ENCODE data around the gene BBOX1. TPM values are rescaled to one million over a fixed set of nuclear protein-coding genes. Genes with fewer than 3 reads are reported as not detected.

Gene BBOX1
- total RNA-seq, 1 experiment from 2014 or later: not detected

GRCh38 chr11:27046956-27047355 lies 6.3 kb downstream of the BBOX1 start:
- Histone ChIP-seq H3K9ac (ENCODE audit: low read length) (no peak overlapping the region), H3K4me3 (replicated peaks in 1 of 2; ENCODE audit: low read depth in 1 of 2, low read length in 2 of 2) (no peak overlapping the region), H3K36me3 (ENCODE audit: control insufficient read depth in 1 of 2, insufficient read depth in 2 of 2, low read length in 2 of 2) (no peaks in the 10 kb centered on the region), H2AFZ (ENCODE audit: low read depth, low read length, poor library complexity, severe bottlenecking) (no peak overlapping the region), H3K9me2 (ENCODE audit: insufficient read depth) (no peaks in the 10 kb centered on the region), H3K27ac (ENCODE audit: low read depth, low read length) (no peak overlapping the region), H3K4me2 (ENCODE audit: low read length) (no peak overlapping the region), H3K79me2 (ENCODE audit: insufficient read depth, low read length) (no peaks in the 10 kb centered on the region), H3K4me1 (ENCODE audit: control insufficient read depth in 1 of 2, insufficient read depth in 2 of 2, low read length in 2 of 2) (no peaks in the 10 kb centered on the region), H4K20me1 (ENCODE audit: insufficient read depth) (no peaks in the 10 kb centered on the region), H3K27me3 (ENCODE audit: insufficient read depth, low read length) (no peaks in the 10 kb centered on the region), H3K9me3 (ENCODE audit: control insufficient read depth in 1 of 2, insufficient read depth in 1 of 2, low read depth in 1 of 2, low read length in 2 of 2) (0 out of 4 replicates have a peak, but pooled peaks cover 0 to 3% of the 10 kb centered on the region in 2 experiments)
- ChIA-PET POLR2A (no interaction called here), RAD21 (ENCODE audit: low non-redundant PET in 1 of 2, low total read pairs in 2 of 2, uncharacterized antibody in 2 of 2, unreplicated experiment in 2 of 2) (no interaction called here), CTCF (no interaction called here)
- BruUV-seq (replicated peaks): no TSS peak
- DNase-seq (ENCODE audit: low read depth, low spot score): no peak
- intact Hi-C loops (cut with micrococcal nuclease): no loop called here
- TF ChIP-seq SIN3A (IDR thresholded peaks at IDR 0.05; ENCODE audit: low read depth) (no peak), RAD21 (IDR thresholded peaks at IDR 0.05; ENCODE audit: low read depth) (no peak), ELF1 (IDR thresholded peaks at IDR 0.05; ENCODE audit: borderline replicate concordance, low read depth) (no peak), SRF (IDR thresholded peaks at IDR 0.05; ENCODE audit: low read depth) (no peak), CBX3 (IDR thresholded peaks at IDR 0.05; ENCODE audit: low read depth) (no peak), POLR2A (IDR thresholded peaks at IDR 0.05; ENCODE audit: borderline replicate concordance, extremely low read depth, insufficient read depth, insufficient read length) (no peak), EGR1 (IDR thresholded peaks at IDR 0.05; ENCODE audit: low read depth) (no peak), REST (IDR thresholded peaks at IDR 0.05; ENCODE audit: low read depth) (no peak), FOSL1 (IDR thresholded peaks at IDR 0.05; ENCODE audit: low read depth) (no peak), ZFX (IDR thresholded peaks at IDR 0.05) (no peak), YY1 (IDR thresholded peaks at IDR 0.05; ENCODE audit: extremely low read depth, insufficient replicate concordance, low read depth, low read length) (no peak), ZNF274 (IDR thresholded peaks at IDR 0.05; ENCODE audit: low read depth, low read length) (no peak), MAX (IDR thresholded peaks at IDR 0.05) (no peak)
- TF ChIP-seq, protein P1, sequence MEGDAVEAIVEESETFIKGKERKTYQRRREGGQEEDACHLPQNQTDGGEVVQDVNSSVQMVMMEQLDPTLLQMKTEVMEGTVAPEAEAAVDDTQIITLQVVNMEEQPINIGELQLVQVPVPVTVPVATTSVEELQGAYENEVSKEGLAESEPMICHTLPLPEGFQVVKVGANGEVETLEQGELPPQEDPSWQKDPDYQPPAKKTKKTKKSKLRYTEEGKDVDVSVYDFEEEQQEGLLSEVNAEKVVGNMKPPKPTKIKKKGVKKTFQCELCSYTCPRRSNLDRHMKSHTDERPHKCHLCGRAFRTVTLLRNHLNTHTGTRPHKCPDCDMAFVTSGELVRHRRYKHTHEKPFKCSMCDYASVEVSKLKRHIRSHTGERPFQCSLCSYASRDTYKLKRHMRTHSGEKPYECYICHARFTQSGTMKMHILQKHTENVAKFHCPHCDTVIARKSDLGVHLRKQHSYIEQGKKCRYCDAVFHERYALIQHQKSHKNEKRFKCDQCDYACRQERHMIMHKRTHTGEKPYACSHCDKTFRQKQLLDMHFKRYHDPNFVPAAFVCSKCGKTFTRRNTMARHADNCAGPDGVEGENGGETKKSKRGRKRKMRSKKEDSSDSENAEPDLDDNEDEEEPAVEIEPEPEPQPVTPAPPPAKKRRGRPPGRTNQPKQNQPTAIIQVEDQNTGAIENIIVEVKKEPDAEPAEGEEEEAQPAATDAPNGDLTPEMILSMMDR (IDR thresholded peaks at IDR 0.05 in 2 of 3, conservative IDR thresholded peaks at IDR 0.05 in 1 of 3; ENCODE audit: borderline replicate concordance in 1 of 3, insufficient read depth in 1 of 3, low read depth in 2 of 3, low read length in 2 of 3): no peak
- TF ChIP-seq, protein P2, sequence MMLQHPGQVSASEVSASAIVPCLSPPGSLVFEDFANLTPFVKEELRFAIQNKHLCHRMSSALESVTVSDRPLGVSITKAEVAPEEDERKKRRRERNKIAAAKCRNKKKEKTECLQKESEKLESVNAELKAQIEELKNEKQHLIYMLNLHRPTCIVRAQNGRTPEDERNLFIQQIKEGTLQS (IDR thresholded peaks at IDR 0.05): no peak
- ATAC-seq: no peak

Measured in HCT116 (cell line).